RPMI7951 (cell line): Measurements from ENCODE around the gene MRPL14. TPM values are rescaled to one million over a fixed set of nuclear protein-coding genes. Genes with fewer than 3 reads are reported as not detected.
A peak's percentile ranks its signal among the peaks of the same experiment; 100 is the strongest.

Experiments used
- DNase-seq: peaks from one replicate; pipeline ENCODE4 v3.0.0-alpha.2; 2012; ENCODE audit warnings: low read depth
- total RNA-seq: library from RNA; depleted of rRNA; stranded (reverse); fragments of >200 nt; shearing (Covaris generic); gene quantifications from 2 replicates; pipeline ENCODE4 v1.2.3, GENCODE V29; 2014; rRNA removed

The MRPL14 gene
- total RNA-seq, result 104 and 109 TPM in 2 replicates

DNA sequence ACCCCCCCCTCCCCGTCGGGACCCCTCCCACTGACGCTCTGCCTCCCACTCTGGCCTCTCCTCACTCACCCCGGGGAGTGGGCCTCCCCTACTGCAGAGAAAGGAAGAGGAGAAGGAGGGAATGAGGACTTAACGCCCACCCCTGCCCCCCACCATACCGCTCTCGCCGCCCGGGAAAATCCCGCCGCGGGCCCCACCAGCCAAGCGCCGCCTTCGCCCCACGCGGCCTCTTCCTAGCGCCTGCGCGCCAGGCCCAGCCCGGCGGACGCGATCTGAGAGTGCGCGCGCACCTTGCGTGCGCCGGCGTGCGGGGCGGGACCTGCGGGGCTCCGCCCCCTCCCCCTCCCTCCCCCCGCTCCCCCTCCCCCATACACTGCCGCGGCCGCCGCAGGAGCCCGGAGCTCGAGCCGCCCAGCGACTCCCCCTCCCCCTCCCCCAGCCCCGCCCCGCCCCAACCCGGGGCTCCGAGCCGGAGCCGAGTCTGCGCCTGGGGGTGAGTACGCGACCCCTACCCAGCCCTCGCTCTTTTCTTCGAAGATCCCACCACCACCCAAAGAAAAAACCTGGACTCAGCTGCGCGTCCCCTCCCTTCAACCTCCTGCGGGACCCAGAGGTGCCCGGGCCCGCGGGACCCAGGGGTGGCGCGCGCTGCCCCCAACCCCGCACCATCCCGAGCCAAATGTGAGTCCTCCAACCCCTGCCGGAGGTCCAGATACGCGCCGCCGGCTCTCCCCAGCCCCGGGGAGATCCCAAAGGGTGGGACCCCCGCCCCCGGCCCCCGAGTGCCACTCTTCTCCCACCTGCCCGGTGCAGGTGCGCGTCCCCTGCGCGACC lies at the start of gene MRPL14, which contains the start of gene TMEM63B:
TSS of gene MRPL14 (minus strand) at position 267 of the 834 bp plus-strand sequence. CDS start 10,841 bp downstream, outside the sequence.
TSS of gene TMEM63B (plus strand) at position 369 of the 834 bp plus-strand sequence. CDS start 7,031 bp downstream, outside the sequence.
- peak; percentile 84 for DNase-seq

GRCh38 chr6:44176130-44176761 lies 49.0 kb upstream of the MRPL14 start:
- DNase-seq, result no peak

GRCh38 chr6:44172731-44173500 lies 45.7 kb upstream of the MRPL14 start:
- peak; percentile 83 for DNase-seq

DNA sequence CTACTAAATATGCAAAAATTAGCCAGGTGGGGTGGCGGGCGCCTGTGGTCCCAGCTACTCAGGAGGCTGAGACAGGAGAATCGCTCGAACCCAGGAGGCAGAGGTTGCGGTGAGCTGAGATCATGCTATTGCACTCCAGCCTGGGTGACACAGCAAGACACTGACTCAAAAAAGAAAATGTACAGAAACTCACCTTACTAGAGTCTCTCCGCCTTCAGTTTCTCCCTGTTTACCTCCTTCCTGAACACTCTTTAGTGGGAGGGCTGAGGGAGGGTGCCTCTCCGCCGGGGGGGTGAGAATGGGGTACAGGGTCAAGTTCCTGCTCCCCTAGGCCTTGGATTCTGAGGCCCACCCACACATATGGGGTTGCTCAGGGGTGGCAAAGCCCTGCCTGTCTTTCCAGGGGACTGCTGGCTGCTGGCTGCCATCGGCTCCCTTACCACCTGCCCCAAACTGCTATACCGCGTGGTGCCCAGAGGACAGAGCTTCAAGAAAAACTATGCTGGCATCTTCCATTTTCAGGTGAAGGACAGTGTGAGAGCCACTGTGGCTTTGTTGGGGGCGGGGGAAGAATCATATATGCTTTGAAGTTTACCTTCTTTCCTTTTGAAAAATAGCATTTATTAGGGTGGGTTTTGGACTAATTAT lies 44.8 kb upstream of the MRPL14 start:
- DNase-seq, result no peak

GRCh38 chr6:44169886-44170570 lies 42.8 kb upstream of the MRPL14 start:
- no peak for DNase-seq

- DNase-seq, result no peak
These were observed 41.9 kb upstream of the MRPL14 start for GRCh38 chr6:44169154-44169553.

GRCh38 chr6:44167567-44167966 lies 40.3 kb upstream of the MRPL14 start:
- DNase-seq, result no peak

DNA sequence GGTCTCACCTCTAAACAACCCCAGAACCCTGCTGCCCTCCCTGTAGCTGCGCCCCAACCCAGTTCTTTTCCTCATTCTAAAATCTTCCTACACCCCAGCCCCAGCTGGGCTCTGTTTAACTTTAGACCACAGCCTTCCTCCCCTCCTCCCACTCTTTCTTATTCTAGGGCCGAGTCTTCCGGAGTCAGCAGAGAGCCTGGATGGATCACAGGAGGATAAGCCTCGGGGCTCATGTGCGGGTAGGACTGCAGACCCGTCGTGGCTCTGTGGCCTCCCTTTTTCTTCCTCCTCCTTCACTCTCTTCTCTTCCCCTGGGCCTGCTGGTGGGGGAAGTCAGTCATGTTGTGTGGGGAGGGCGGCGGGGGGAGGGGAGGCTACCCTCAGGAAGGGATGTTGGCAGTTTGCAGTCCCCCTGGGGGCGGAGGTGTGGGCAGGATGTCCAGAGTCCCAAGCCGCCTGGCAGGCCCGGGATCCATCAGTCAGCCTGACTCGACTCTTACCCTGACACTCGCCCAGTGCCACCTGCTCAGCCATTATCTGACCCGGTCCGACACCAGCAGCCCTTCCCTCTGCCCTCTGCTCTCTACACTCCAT lies 39.4 kb upstream of the MRPL14 start:
- DNase-seq, result peak; percentile 67

GRCh38 chr6:44166116-44166515 lies 38.9 kb upstream of the MRPL14 start:
- DNase-seq, result no peak

GRCh38 chr6:44162876-44163625 lies 35.8 kb upstream of the MRPL14 start:
- peak; percentile 24 for DNase-seq

- peak; percentile 71 for DNase-seq
These were observed 34.7 kb upstream of the MRPL14 start for GRCh38 chr6:44161997-44162338.

GRCh38 chr6:44158770-44159228 lies 31.5 kb upstream of the MRPL14 start, which contains the start of gene CAPN11:
Gene CAPN11 (plus strand): TSS chr6:44158820. CDS start chr6:44158849, 29 bp downstream.
- no peak for DNase-seq

- DNase-seq, result no peak
These were observed 29.9 kb upstream of the MRPL14 start for GRCh38 chr6:44157152-44157521.

DNA sequence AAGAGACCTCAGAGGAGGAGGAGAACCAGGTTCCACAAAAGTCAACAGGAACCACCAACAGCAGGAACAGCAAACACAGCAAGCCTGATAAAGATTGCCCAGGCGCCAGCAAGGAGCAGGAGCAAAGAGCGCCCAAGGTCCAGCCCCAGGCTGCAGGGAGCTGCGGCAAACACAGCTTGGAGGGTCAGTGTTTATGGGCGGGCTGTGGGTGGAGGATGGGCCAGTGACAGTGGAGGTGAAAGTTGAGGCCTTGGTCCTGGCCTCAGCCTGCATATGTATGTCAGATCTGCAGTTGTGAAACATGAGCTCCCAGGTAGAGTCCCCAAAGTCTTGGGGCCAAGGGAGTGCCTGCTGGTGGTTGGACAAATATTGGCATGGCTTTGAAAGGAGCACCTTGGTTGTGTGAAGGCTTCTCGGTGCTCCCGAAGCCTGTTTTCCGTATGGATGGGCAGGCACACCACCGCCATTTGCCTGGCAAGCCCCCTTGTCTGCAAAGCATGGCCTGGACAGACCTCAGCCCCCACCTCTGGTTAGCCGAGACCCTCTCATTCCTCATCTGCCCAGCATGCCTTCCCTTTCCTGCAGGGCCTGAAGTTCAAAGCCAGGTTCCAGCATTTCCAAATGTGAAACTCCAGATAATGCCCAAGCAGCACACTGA lies 29.4 kb upstream of the MRPL14 start:
- no peak for DNase-seq

- DNase-seq, result no peak
These were observed 26.8 kb upstream of the MRPL14 start for GRCh38 chr6:44154067-44154466.

GRCh38 chr6:44152533-44152932 lies 25.3 kb upstream of the MRPL14 start:
- no peak for DNase-seq

DNA sequence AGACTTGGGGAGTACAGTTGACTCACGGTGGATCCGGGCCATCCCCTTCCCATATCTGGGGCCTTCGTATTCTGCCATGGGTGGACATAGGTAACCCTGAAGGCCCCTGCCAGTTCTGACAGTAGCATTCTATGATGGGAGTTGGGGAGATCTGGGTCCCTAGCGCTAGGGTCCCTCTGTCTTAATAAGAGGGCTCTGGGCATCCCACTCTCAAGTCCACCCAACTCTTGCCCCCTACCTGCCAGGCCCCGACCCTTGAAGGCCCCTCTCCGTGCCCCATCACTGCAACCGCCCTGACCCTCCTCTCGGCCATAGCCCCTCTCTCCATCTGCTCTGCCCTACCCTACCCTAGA lies 24.8 kb upstream of the MRPL14 start:
- no peak for DNase-seq

- DNase-seq, result peak; percentile 49
These were observed 24.3 kb upstream of the MRPL14 start for GRCh38 chr6:44151348-44152108.
